GM15510 (cell line): Measurements from ENCODE around the gene LDB3.

ENCODE experiments used
- POLR2A ChIP-seq: IDR thresholded peaks from 3 replicates; pipeline ENCODE4 v1.6.1; 2011; ENCODE audit warnings: borderline replicate concordance; ENCODE audit not compliant: insufficient read length; ENCODE audit errors: extremely low read depth

Gene LDB3

DNA sequence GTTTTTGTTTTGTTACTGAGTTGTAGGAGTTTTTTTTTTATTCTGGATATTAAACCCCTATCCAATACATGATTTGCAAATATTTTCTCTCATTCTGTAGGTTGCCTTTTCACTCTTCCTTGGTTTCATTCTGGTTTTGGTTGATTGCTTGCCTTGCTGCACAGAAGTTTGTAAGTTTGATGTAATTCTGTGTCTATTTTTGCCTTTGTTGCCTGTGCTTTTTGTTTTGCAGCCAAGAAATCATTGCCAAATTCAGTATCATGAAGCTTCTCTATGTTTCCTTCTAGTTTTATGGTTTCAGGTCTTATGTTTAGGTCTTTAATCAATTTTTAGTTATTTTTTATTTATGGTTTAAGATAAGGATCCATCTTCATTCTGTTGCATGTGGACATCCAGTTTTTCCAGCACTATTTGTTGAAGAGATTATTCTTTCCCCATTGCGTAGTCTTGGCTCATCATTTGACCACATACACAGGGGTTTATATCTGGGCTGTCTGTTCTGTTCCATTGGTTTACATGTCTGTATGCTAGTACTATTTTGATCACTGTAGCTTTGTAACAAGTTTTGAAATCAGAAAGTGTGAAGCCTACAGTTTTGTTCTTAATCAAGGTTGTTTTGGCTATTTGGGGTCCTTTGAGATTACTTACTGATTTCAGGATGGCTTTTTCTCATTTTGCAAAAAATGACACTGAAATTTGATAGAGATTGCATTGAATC is 114.5 kb downstream of the LDB3 start:
- no peak for TF ChIP-seq POLR2A

DNA sequence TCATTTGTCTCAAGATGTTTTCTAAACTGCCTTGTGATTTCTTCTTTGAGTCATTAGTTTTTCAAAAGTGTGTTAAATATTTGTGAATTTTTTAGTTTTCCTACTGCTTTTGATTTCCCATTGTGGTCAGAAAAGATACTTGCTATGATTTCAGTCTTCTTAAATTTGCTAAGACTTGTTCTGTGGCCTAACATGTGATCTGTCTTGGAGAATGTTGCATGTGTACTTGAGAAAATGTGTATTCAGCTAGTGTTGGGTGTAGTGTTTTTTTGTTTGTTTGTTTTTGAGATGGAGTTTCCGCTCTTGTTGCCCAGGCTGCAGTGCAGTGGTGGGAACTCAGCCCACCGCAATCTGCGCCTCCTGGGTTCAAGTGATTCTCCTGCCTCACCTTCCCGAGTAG is 116.7 kb downstream of the LDB3 start:
- no peak for TF ChIP-seq POLR2A
